Measurements from ENCODE around the gene SSBP2. TPM values are rescaled to one million over a fixed set of nuclear protein-coding genes. Genes with fewer than 3 reads are reported as not detected.

SSBP2 gene
- polyA plus RNA-seq, 5 donors: 57.8 to 107 (median 96.2) TPM

DNA sequence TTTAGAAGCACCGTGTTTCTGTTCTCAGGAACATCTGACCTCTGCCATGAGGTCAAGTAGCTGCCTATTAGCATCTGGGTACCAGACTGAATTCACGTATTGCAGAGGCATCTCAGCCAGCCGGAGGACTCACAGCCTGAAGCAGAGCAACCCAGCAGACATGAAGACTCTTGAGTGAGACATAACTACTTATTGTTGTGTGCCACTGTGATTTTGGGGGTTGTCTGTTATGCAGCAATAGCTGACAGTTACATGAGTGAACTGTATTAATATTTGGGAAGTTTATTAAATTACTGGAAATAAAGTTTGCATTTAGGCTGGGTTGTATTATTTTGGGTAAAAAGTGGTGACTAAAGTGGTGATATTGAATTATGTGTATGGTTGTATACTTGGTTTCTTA lies 355.6 kb downstream of the SSBP2 start:
- DNase-seq: no peak

DNA sequence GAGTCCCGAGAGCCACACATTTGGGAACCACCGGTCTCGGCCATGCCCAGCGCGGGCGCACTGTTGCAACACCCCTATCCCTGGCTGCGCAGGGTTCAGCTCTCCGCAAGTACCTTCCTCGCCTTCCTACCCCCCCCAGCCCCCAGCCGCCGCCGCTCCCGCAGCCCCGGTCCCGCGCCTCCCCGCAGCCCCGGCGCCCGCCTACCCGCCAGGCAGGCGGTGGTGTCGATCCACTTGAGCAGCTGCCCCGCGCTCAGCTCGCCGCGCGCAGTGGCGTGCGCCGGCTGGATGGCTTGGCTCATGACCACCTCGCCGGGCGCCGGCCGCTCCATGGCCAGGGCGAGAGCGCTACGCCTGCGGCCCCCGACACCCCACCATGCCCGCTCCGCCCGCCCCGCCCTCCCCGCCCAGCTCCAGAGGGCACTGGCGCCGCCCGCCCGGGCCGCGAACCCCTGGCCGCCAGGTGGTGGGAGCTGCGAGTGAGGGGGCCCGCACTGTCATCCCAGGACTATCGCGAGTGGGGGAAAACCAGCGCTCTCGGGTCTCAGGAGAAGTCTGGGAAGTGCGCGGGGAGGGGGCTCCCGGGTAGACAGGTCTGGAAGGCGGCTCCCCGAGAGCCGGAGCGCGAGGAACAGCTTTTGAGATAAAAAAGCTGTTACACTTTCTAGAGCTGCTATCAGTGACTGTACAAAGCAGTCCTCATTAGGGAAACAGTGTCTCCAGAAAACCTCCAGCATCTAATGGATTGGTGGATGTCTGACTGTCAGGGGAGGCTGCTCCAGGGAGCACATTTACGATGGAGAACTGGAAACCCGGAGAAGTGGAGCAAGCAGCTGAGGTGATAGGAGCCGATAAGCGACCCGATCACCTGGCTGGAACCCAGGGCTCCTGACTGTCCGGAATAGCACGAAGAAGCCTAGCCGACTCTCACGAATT lies 356.8 kb downstream of the SSBP2 start, which contains the start of gene ACOT12:
ACOT12 (minus strand) TSS at position 352 of the 936 bp plus-strand sequence; CDS start at position 332, 20 bp downstream.
- no peak for DNase-seq

DNA sequence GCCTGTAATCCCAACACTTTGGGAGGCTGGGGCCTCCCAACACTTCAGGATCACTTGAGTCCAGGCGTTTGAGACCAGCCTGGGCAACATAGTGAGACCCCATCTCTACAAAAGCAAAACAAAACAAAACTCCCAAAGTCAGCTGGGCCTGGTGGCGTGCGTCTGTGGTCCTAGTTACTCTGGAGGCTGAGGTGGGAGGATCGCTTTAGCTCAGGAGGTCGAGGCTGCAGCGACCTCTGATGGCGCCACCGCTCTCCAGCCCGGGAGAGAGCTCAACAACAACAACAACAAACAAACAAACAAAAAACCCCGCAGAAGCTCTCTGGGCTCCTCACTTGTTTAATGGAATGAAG lies 357.5 kb downstream of the SSBP2 start:
- DNase-seq: no peak

DNA sequence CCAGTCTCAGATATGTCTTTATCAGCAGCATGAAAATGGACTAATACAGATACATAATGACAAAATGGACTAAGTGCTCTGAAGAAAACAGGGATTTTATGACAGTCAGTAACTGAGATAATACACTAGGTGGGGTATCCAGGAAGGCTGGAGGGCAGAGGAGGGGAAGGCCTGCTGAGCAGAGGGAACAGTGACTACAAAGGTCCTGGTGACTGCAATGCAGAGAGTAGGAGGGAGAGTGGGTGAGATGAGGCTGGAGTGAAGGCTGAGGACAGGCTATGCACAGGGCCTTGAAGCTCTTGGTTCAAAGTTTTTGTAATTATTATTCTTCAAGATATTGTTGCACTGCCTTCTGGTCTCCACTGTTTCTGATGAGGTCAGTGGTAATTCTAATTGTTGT lies 361.9 kb downstream of the SSBP2 start:
- DNase-seq: no peak

- no peak for DNase-seq
Observed at GRCh38 chr5:81388169-81388568, 362.7 kb downstream of the SSBP2 start.

DNA sequence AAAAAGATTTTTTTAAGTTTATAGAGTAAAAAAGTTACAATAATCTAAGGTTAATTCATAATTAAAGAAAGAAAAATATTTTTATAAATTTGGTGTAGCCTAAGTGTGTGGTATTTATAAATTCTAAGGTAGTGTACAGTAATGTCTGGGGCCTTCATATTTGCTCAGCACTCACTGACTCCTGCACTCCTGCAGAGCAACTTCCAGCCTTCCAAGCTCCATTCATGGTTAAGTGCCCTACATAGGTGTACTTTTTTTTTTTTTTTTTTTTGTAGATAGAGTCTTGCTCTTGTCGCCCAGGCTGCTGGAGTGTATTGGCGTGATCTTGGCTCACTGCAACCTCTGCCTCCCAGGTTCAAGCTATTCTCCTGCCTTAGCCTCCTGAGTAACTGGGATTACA lies 367.0 kb downstream of the SSBP2 start:
- DNase-seq: no peak

- no peak for DNase-seq
Observed at GRCh38 chr5:81371354-81371876, 379.5 kb downstream of the SSBP2 start.

GRCh38 chr5:81370912-81371311 lies 380.0 kb downstream of the SSBP2 start:
- DNase-seq: no peak

- no peak for DNase-seq
Observed at GRCh38 chr5:81365541-81365940, 385.4 kb downstream of the SSBP2 start.

GRCh38 chr5:81363093-81363871 lies 387.6 kb downstream of the SSBP2 start:
- no peak for DNase-seq

Other genes starting within 250 kb of the SSBP2 start
- gene ATG10, start 220.9 kb upstream of the SSBP2 start, polyA plus RNA-seq (ENCODE audit: insufficient read depth in 1 of 5, insufficient read length in 5 of 5, low replicate concordance in 1 of 5): 10 to 100 TPM; 10.3 to 15.3 (median 11.6) TPM